DMS153 (cell line): ENCODE measurements around the gene TMEM132D.

ENCODE experiments used
- DNase-seq: peaks from one replicate; lab custom pipeline; 2025; lab: John Stamatoyannopoulos, UW

The TMEM132D gene

GRCh38 chr12:129659961-129660622, 243.7 kb downstream of the TMEM132D start:
- no peak for DNase-seq

- peak; percentile 46 for DNase-seq
Observed at GRCh38 chr12:129657179-129657578, 246.6 kb downstream of the TMEM132D start.

- no peak for DNase-seq
Observed at GRCh38 chr12:129651951-129652350, 251.9 kb downstream of the TMEM132D start.

- DNase-seq = no peak
Observed at GRCh38 chr12:129641926-129642325, 261.9 kb downstream of the TMEM132D start.

GRCh38 chr12:129635021-129635685, 268.7 kb downstream of the TMEM132D start:
- no peak for DNase-seq

- no peak for DNase-seq
Observed at GRCh38 chr12:129631316-129631715, 272.5 kb downstream of the TMEM132D start.

- peak; percentile 29 for DNase-seq
Observed at GRCh38 chr12:129629901-129630300, 273.9 kb downstream of the TMEM132D start.

GRCh38 chr12:129622566-129622965, 281.3 kb downstream of the TMEM132D start:
- no peak for DNase-seq

GRCh38 chr12:129619271-129619670, 284.6 kb downstream of the TMEM132D start:
- no peak for DNase-seq

- no peak for DNase-seq
Observed at GRCh38 chr12:129617849-129618248, 286.0 kb downstream of the TMEM132D start.

- DNase-seq = no peak
Observed at GRCh38 chr12:129615001-129615400, 288.8 kb downstream of the TMEM132D start.

GRCh38 chr12:129614221-129614885, 289.5 kb downstream of the TMEM132D start:
- no peak for DNase-seq

GRCh38 chr12:129613314-129613713, 290.5 kb downstream of the TMEM132D start:
- no peak for DNase-seq

GRCh38 chr12:129610601-129611120, 293.2 kb downstream of the TMEM132D start:
- peak; percentile 76 for DNase-seq

GRCh38 chr12:129607756-129608155, 296.1 kb downstream of the TMEM132D start:
- DNase-seq = no peak

- no peak for DNase-seq
Observed at GRCh38 chr12:129607301-129607700, 296.5 kb downstream of the TMEM132D start.

- DNase-seq = no peak
Observed at GRCh38 chr12:129606239-129606638, 297.6 kb downstream of the TMEM132D start.

- no peak for DNase-seq
Observed at GRCh38 chr12:129605666-129606065, 298.2 kb downstream of the TMEM132D start.

GRCh38 chr12:129604506-129604905, 299.3 kb downstream of the TMEM132D start:
- no peak for DNase-seq

GRCh38 chr12:129599406-129599805, 304.4 kb downstream of the TMEM132D start:
- DNase-seq = no peak

- DNase-seq = no peak
Observed at GRCh38 chr12:129594098-129594497, 309.7 kb downstream of the TMEM132D start.

GRCh38 chr12:129592449-129592848, 311.4 kb downstream of the TMEM132D start:
- no peak for DNase-seq

- DNase-seq = no peak
Observed at GRCh38 chr12:129589503-129589902, 314.3 kb downstream of the TMEM132D start.
